A549 treated with AZD9567 at 1 μM for 4 hours (cell line): ENCODE measurements around the gene ZFAND5. TPM values are rescaled to one million over a fixed set of nuclear protein-coding genes. Genes with fewer than 3 reads are reported as not detected.

Experiments
- total RNA-seq: library from RNA; stranded (reverse); fragments of 200-300 nt; extraction: Qiagen RNA extraction; gene quantifications from 5 replicates; pipeline ENCODE4 v1.2.3, GENCODE V29; 2022; ENCODE audit not compliant: insufficient read depth

The ZFAND5 gene
- 149 to 242 TPM (median 198 TPM) in 5 replicates for total RNA-seq

GRCh38 chr9:72364679-72365524, at the start of gene ZFAND5:
Gene ZFAND5, minus strand, starts transcription at chr9:72365208. Its CDS starts 4,430 bp downstream, at chr9:72360778.

Other genes with a start within 250 kb of the ZFAND5 start
- 0.79 to 1.8 TPM (median 0.93 TPM) in 5 replicates for gene GDA, start 215.8 kb downstream of the ZFAND5 start, total RNA-seq
- 0.05 to 0.29 TPM (median 0.19 TPM) in 4 of 5 replicates, not detected in the other for gene TMC1, start 156.4 kb upstream of the ZFAND5 start, total RNA-seq